Measurements from ENCODE around the gene TRIL. TPM values are rescaled to one million over a fixed set of nuclear protein-coding genes. Genes with fewer than 3 reads are reported as not detected.

The TRIL gene
- polyA plus RNA-seq, 3 donors, result not detected

DNA sequence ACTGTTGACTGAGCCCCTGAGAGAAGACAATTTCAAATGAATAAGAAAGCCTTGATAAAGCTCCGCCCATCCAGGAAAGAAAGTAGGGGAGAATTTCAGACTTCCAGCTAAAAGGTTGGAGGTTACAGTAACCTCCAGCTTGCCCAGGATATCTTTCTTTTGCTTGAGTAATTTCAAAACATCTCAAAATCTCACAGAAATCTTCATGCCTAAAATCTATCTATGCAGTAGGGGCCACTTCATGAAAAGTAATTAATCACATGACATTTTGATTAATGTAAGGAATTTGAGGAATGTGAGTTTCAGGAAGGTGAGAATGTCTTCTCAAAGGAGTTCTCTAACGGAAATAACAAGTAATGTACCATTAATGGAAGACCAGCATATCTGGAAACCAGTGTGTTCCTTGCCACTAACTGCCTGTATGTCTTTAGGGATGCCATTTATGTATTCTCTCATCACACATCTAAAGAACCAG lies 24.2 kb downstream of the TRIL start:
- no peaks in the 10 kb centered on the region for H3K9me3 ChIP-seq (replicated peaks in 1 of 2; ENCODE audit: control insufficient read depth in 1 of 2, insufficient read depth in 1 of 2, low read length in 2 of 2)
- Mint-ChIP-seq H3K27me3 (ENCODE audit: low read depth in 3 of 3) (peaks cover 15 to 27% (median 16%) of the 10 kb centered on the region in 3 donors), H3K9me3 (peaks cover 0 to 1% (median 0%) of the 10 kb centered on the region in 7 donors), H3K4me3 (no peak overlapping the region), H3K36me3 (no peaks in the 10 kb centered on the region), H3K4me1 (peaks cover 5% of the 10 kb centered on the region), H3K27ac (no peak overlapping the region)
- TF ChIP-seq, protein P1, sequence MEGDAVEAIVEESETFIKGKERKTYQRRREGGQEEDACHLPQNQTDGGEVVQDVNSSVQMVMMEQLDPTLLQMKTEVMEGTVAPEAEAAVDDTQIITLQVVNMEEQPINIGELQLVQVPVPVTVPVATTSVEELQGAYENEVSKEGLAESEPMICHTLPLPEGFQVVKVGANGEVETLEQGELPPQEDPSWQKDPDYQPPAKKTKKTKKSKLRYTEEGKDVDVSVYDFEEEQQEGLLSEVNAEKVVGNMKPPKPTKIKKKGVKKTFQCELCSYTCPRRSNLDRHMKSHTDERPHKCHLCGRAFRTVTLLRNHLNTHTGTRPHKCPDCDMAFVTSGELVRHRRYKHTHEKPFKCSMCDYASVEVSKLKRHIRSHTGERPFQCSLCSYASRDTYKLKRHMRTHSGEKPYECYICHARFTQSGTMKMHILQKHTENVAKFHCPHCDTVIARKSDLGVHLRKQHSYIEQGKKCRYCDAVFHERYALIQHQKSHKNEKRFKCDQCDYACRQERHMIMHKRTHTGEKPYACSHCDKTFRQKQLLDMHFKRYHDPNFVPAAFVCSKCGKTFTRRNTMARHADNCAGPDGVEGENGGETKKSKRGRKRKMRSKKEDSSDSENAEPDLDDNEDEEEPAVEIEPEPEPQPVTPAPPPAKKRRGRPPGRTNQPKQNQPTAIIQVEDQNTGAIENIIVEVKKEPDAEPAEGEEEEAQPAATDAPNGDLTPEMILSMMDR (IDR thresholded peaks at IDR 0.05), result no peak
- no peak overlapping the region for H3K4me2 ChIP-seq (replicated peaks; ENCODE audit: extremely low read depth, low read length, poor library complexity, severe bottlenecking)
- H2AFZ ChIP-seq (ENCODE audit: insufficient read depth, low read depth, low read length, poor library complexity, severe bottlenecking), result no peak overlapping the region
- no peaks in the 10 kb centered on the region for H3K79me2 ChIP-seq (ENCODE audit: insufficient read depth, low read length)
- intact Hi-C loops (cut with micrococcal nuclease), result no loop called here
- no peaks in the 10 kb centered on the region for H3K36me3 ChIP-seq (replicated peaks in 1 of 2; ENCODE audit: control insufficient read depth in 1 of 2, insufficient read depth in 2 of 2, low read length in 2 of 2)
- DNase-seq, result no peak
- no peaks in the 10 kb centered on the region for H4K20me1 ChIP-seq (ENCODE audit: insufficient read depth, low read length)
- H3K9ac ChIP-seq (ENCODE audit: insufficient read depth, low read length, poor library complexity, severe bottlenecking), result no peak overlapping the region
- no CpG with 5 or more reads among the region's 2 CpGs for WGBS (ENCODE audit: insufficient coverage)
- no peak overlapping the region for H3K4me3 ChIP-seq (replicated peaks in 1 of 3; ENCODE audit: low read depth in 2 of 3, low read length in 3 of 3)
- no peak overlapping the region for H3K27ac ChIP-seq (ENCODE audit: low read depth in 1 of 2, low read length in 2 of 2)
- no peaks in the 10 kb centered on the region for H3K27me3 ChIP-seq (ENCODE audit: control insufficient read depth in 2 of 2, insufficient read depth in 2 of 2, low read length in 2 of 2)
- no peaks in the 10 kb centered on the region for H3K4me1 ChIP-seq (ENCODE audit: control insufficient read depth in 1 of 2, insufficient read depth in 2 of 2, low read length in 2 of 2)

DNA sequence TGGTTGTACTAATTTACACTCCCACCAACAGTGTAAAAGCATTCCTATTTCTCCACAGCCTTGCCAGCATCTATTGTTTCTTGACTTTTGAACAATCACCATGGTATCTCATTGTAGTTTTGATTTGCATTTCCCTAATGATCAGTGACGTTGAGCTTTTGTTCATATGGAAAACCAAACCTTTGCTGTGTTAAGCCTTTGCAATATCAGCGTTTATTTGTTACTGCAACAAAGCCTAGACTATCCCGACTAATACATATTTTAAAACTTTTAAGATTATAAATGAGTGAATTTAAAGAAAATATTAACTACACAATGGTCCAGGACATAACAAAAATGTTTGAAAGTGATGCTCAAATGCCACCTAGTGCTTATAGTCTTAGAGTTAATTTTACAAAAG lies 26.6 kb downstream of the TRIL start:
- Histone ChIP-seq H3K9ac (ENCODE audit: insufficient read depth, low read length, poor library complexity, severe bottlenecking) (no peak overlapping the region), H4K20me1 (ENCODE audit: insufficient read depth, low read length) (no peaks in the 10 kb centered on the region), H3K27me3 (ENCODE audit: control insufficient read depth in 2 of 2, insufficient read depth in 2 of 2, low read length in 2 of 2) (no peaks in the 10 kb centered on the region), H2AFZ (ENCODE audit: insufficient read depth, low read depth, low read length, poor library complexity, severe bottlenecking) (no peak overlapping the region), H3K79me2 (ENCODE audit: insufficient read depth, low read length) (no peaks in the 10 kb centered on the region), H3K4me3 (replicated peaks in 1 of 3; ENCODE audit: low read depth in 2 of 3, low read length in 3 of 3) (no peak overlapping the region), H3K36me3 (replicated peaks in 1 of 2; ENCODE audit: control insufficient read depth in 1 of 2, insufficient read depth in 2 of 2, low read length in 2 of 2) (no peaks in the 10 kb centered on the region), H3K4me2 (replicated peaks; ENCODE audit: extremely low read depth, low read length, poor library complexity, severe bottlenecking) (no peak overlapping the region), H3K4me1 (ENCODE audit: control insufficient read depth in 1 of 2, insufficient read depth in 2 of 2, low read length in 2 of 2) (peaks cover under 1 to 6% of the 10 kb centered on the region in 2 donors), H3K9me3 (replicated peaks in 1 of 2; ENCODE audit: control insufficient read depth in 1 of 2, insufficient read depth in 1 of 2, low read length in 2 of 2) (no peaks in the 10 kb centered on the region), H3K27ac (ENCODE audit: low read depth in 1 of 2, low read length in 2 of 2) (no peak overlapping the region)
- Mint-ChIP-seq H3K36me3 (no peaks in the 10 kb centered on the region), H3K27me3 (ENCODE audit: low read depth in 3 of 3) (peaks cover 17 to 25% (median 18%) of the 10 kb centered on the region in 3 donors), H3K4me3 (no peak overlapping the region), H3K27ac (no peak overlapping the region), H3K4me1 (peaks cover 13% of the 10 kb centered on the region), H3K9me3 (peaks cover 0 to 1% (median 0%) of the 10 kb centered on the region in 7 donors)
- TF ChIP-seq, protein P1 (IDR thresholded peaks at IDR 0.05), result no peak
- DNase-seq, result no peak
- intact Hi-C loops (cut with micrococcal nuclease), result no loop called here
- no CpG with 5 or more reads among the region's 3 CpGs for WGBS (ENCODE audit: insufficient coverage)
